GM18519 (cell line): ENCODE measurements around the gene NCAN.
"Not testable (repeated sequence)": the region's sequence is repeated elsewhere in the genome, so short reads cannot be mapped to it uniquely, and the experiment has no call there.

Source experiments
- ATAC-seq: cut with Tn5 transposase; IDR thresholded peaks from one replicate; pipeline ENCODE4 v1.9.1; 2021; ENCODE audit warnings: mild to moderate bottlenecking, moderate library complexity; ENCODE audit not compliant: unreplicated experiment, low FRiP score

NCAN gene

GRCh38 chr19:19223636-19224035 lies 11.9 kb downstream of the NCAN start:
- ATAC-seq: no peak

GRCh38 chr19:19224150-19224851 lies 12.5 kb downstream of the NCAN start:
- no peak for ATAC-seq

GRCh38 chr19:19224852-19225494 lies 13.2 kb downstream of the NCAN start:
- ATAC-seq: no peak

- ATAC-seq: no peak
Measured at GRCh38 chr19:19226204-19226603, 14.4 kb downstream of the NCAN start.

- no peak for ATAC-seq
Measured at GRCh38 chr19:19226663-19227062, 14.9 kb downstream of the NCAN start.

- no peak for ATAC-seq
Measured at GRCh38 chr19:19227217-19227616, 15.5 kb downstream of the NCAN start.

- no peak for ATAC-seq
Measured at GRCh38 chr19:19229701-19230100, 17.9 kb downstream of the NCAN start.

GRCh38 chr19:19230999-19231398 lies 19.2 kb downstream of the NCAN start:
- ATAC-seq: no peak

- no peak for ATAC-seq
Measured at GRCh38 chr19:19232261-19232721, 20.5 kb downstream of the NCAN start.

- no peak for ATAC-seq
Measured at GRCh38 chr19:19234220-19234816, 22.6 kb downstream of the NCAN start.

- ATAC-seq: no peak
Measured at GRCh38 chr19:19236173-19236572, 24.4 kb downstream of the NCAN start.

GRCh38 chr19:19238126-19238894 lies 26.6 kb downstream of the NCAN start:
- ATAC-seq: no peak

- no peak for ATAC-seq
Measured at GRCh38 chr19:19239675-19240074, 27.9 kb downstream of the NCAN start.

GRCh38 chr19:19240476-19240875 lies 28.7 kb downstream of the NCAN start:
- no peak for ATAC-seq

- ATAC-seq: no peak
Measured at GRCh38 chr19:19250196-19250801, 38.5 kb downstream of the NCAN start.

- not testable (repeated sequence) for ATAC-seq
Measured at GRCh38 chr19:19253409-19253808, 41.7 kb downstream of the NCAN start.

GRCh38 chr19:19256072-19256969 lies 44.6 kb downstream of the NCAN start:
- ATAC-seq: no peak

GRCh38 chr19:19257137-19257536 lies 45.4 kb downstream of the NCAN start:
- no peak for ATAC-seq

- ATAC-seq: no peak
Measured at GRCh38 chr19:19257836-19258588, 46.3 kb downstream of the NCAN start.
